Measurements from ENCODE around the gene ITPR1.

- TF ChIP-seq CTCF (conservative IDR thresholded peaks at IDR 0.05; ENCODE audit: low read length): no peak
- no peak for TF ChIP-seq EZH2phosphoT487 (IDR thresholded peaks at IDR 0.05; ENCODE audit: borderline replicate concordance, low read depth, low read length)
These were observed 260.0 kb downstream of the ITPR1 start for GRCh38 chr3:4753073-4753691.
